ENCODE measurements around the gene KCNQ1.

DNA sequence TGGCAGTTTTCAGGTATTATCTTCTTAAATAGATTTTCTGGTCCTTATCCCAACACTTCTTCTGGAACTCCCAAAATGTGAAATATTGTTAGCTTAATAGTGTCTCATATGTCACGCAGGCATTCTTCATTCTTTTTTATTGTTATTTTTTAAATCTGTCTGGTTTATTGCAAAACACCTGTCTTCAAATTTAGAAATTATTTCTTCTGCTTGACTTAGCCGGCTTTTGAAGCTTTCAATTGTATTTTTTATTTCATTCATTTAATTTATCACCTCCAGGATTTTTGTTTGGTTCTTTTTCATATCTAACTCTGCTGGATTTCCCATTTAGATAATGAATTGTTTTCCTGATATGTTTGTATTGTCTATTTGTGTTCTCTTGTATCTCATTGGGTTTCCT is 205.0 kb downstream of the KCNQ1 start:
- TF ChIP-seq, protein P1, sequence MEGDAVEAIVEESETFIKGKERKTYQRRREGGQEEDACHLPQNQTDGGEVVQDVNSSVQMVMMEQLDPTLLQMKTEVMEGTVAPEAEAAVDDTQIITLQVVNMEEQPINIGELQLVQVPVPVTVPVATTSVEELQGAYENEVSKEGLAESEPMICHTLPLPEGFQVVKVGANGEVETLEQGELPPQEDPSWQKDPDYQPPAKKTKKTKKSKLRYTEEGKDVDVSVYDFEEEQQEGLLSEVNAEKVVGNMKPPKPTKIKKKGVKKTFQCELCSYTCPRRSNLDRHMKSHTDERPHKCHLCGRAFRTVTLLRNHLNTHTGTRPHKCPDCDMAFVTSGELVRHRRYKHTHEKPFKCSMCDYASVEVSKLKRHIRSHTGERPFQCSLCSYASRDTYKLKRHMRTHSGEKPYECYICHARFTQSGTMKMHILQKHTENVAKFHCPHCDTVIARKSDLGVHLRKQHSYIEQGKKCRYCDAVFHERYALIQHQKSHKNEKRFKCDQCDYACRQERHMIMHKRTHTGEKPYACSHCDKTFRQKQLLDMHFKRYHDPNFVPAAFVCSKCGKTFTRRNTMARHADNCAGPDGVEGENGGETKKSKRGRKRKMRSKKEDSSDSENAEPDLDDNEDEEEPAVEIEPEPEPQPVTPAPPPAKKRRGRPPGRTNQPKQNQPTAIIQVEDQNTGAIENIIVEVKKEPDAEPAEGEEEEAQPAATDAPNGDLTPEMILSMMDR (IDR thresholded peaks at IDR 0.05), result no peak
- no peak for TF ChIP-seq POLR2A (IDR thresholded peaks at IDR 0.05)

Measured in lower leg skin (tissue), 3 donors.